Body of pancreas (tissue), 4 donors: Measurements from ENCODE around the gene MATN1. TPM values are rescaled to one million over a fixed set of nuclear protein-coding genes. Genes with fewer than 3 reads are reported as not detected.

Source experiments
- ATAC-seq: fragments of 150-250 bp; one replicate; pipeline ENCODE4 v1.9.1; 2016
- DNase-seq, 4 donors: peaks; one replicate each; pipeline ENCODE4 v3.0.0-alpha.2; 2019
- H3K27ac ChIP-seq, 4 donors: fragments of 200-600 bp; sonication (generic); 1 replicate in 3 of 4; 2 replicates in 1 of 4; pipeline versions ENCODE4 v1.5.1 to v1.6.1; 2016 to 2019; ENCODE audit warnings: mild to moderate bottlenecking in 1 of 4, mixed read lengths in 1 of 4, moderate library complexity in 1 of 4
- H3K27me3 ChIP-seq, 2 donors: fragments of 200-600 bp; sonication (generic); one replicate each; pipeline ENCODE4 v1.6.0; 2016; ENCODE audit warnings: mild to moderate bottlenecking in 1 of 2
- H3K36me3 ChIP-seq, 2 donors: fragments of 200-600 bp; sonication (generic); replicated peaks in 1 of 2; 2 replicates each; pipeline ENCODE4 v1.5.1; 2016; ENCODE audit warnings: low read depth in 2 of 2; ENCODE audit not compliant: insufficient read depth in 1 of 2
- H3K4me1 ChIP-seq: fragments of 200-600 bp; sonication (generic); one replicate; pipeline ENCODE4 v1.6.0; 2016
- H3K4me3 ChIP-seq, 2 donors: fragments of 200-600 bp; sonication (generic); 1 replicate in 1 of 2; 2 replicates in 1 of 2; pipeline ENCODE4 v1.5.1; 2016 to 2019
- H3K9me3 ChIP-seq, 3 donors: fragments of 200-600 bp; sonication (generic); 1 replicate in 2 of 3; 2 replicates in 1 of 3; pipeline ENCODE4 v1.5.1; 2016
- POLR2A ChIP-seq, 3 donors: fragments of 450-650 bp; IDR thresholded peaks; one replicate each; pipeline ENCODE4 v1.6.1; 2016; ENCODE audit warnings: antibody characterized with exemption in 3 of 3, mild to moderate bottlenecking in 2 of 3
- WGBS, 2 donors: methylation state at CpG; one replicate each; pipeline ENCODE4 v1.1.5; 2017; 5-methylcytosine and 5-hydroxymethylcytosine counted together
- intact Hi-C: fragments of 100-400 bp; cut with DNase I; formaldehyde crosslinking; loops from one replicate; pipeline ENCODE4 v1.15.1; 2023
- total RNA-seq, 2 donors: library from RNA; depleted of rRNA; stranded (reverse); fragments of >200 nt; gene quantifications; one replicate each; pipeline ENCODE4 v1.1.0, GENCODE V29; 2016
- TF ChIP-seq, protein P1 (sequence below), 7 experiments: fragments of 450-650 bp in 4 of 7; fragments of 200-600 bp in 3 of 7; sonication (generic) in 3 of 7; IDR thresholded peaks; one replicate each; pipeline ENCODE4 v1.5.1; 2016 to 2019; ENCODE audit warnings: antibody characterized with exemption in 7 of 7

Gene MATN1
- total RNA-seq, 2 donors from 2014 or later: 0.33 TPM; not detected in 1

DNA sequence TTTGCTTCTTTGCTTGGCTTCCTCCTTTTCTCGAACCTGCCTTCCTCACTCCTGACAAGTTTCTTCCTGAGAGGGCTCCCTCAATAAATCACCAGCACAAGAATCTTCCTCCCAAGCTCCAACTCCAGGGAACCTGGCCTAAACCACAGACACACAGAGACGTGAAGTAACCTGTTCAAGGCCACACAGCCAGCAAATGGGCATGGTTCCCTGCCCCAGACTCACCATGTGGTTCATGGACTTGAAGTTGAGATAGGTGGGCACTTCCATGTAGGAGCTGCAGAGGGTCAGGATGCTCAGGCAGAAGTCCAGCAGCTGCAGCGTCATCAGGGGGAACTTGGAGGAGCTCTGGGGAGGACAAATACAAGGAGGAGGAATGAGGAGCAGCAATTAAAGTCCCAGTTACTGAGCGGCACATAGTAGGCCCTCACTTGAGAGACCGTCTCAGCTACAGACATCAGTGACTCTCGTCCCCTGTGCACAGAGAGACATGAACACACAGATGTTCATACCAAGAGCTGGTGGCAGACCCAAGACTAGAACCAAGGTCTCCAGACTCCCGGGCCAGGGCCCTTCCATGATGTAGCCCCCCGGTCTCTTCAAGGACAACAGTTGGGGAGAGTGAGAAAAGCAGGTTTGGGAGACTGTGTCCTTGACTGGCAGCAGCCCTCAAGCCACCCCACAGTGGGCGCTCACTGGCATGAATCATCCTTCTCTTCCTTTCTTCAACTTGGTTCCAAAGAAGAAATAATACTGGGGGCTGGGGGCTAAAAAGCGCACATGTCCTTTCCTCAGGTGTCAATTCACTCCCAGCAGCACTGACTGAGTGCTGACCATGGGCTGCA is 15.6 kb upstream of the MATN1 start:
- no peak for DNase-seq
- TF ChIP-seq POLR2A (IDR thresholded peaks at IDR 0.05): no peak
- TF ChIP-seq, protein P1, sequence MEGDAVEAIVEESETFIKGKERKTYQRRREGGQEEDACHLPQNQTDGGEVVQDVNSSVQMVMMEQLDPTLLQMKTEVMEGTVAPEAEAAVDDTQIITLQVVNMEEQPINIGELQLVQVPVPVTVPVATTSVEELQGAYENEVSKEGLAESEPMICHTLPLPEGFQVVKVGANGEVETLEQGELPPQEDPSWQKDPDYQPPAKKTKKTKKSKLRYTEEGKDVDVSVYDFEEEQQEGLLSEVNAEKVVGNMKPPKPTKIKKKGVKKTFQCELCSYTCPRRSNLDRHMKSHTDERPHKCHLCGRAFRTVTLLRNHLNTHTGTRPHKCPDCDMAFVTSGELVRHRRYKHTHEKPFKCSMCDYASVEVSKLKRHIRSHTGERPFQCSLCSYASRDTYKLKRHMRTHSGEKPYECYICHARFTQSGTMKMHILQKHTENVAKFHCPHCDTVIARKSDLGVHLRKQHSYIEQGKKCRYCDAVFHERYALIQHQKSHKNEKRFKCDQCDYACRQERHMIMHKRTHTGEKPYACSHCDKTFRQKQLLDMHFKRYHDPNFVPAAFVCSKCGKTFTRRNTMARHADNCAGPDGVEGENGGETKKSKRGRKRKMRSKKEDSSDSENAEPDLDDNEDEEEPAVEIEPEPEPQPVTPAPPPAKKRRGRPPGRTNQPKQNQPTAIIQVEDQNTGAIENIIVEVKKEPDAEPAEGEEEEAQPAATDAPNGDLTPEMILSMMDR (IDR thresholded peaks at IDR 0.05): no peak
- Histone ChIP-seq H3K4me3 (no peak overlapping the region), H3K4me1 (no peaks in the 10 kb centered on the region), H3K9me3 (no peaks in the 10 kb centered on the region), H3K27me3 (no peaks in the 10 kb centered on the region), H3K27ac (no peak overlapping the region), H3K36me3 (no peaks in the 10 kb centered on the region)
- ATAC-seq: no peak
- WGBS, 2 donors: 70 to 71% methylated on average over 8 to 10 of the region's 10 CpGs
- intact Hi-C loops: no loop called here

DNA sequence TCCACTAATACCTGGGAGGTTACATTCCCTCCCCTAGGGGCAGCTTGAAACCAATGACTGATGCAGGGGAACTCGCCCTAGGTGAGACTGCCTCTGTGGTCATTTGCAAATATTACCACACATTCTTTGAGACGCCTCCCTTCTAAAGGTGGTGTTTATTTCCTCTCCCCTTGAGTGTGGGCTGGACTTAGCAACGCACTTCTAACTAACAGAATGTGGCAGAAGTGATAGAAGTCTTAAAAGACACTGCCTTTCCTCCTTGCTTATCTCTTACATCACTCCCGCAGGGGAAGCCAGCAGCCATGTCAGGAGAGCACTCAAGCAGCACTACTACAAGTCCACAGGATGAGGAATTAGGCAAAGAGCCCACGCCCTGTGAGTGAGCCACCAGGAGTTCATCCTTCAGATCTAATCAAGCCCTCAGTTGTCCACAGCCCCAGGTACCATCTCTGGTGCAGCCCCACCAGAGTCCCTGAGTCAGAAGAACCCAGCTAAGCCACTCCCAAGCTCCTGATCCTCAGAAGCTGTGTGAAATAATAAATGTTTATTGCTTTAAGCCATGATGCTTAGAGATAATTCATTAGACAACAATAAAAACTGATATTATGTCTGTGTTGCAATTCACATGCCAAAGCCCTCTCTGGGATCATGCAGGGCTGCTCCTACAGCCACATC is 14.8 kb upstream of the MATN1 start:
- 63 to 91% methylated on average over 4 to 5 of the region's 5 CpGs for WGBS, 2 donors
- intact Hi-C loops: no loop called here
- H3K27ac ChIP-seq: no peak overlapping the region
- no peak for DNase-seq
- TF ChIP-seq POLR2A (IDR thresholded peaks at IDR 0.05): no peak
- TF ChIP-seq, protein P1 (IDR thresholded peaks at IDR 0.05): no peak
- no peaks in the 10 kb centered on the region for H3K4me1 ChIP-seq
- no peak for ATAC-seq
- no peaks in the 10 kb centered on the region for H3K9me3 ChIP-seq
- H3K27me3 ChIP-seq: no peaks in the 10 kb centered on the region
- no peaks in the 10 kb centered on the region for H3K36me3 ChIP-seq
- H3K4me3 ChIP-seq: no peak overlapping the region

DNA sequence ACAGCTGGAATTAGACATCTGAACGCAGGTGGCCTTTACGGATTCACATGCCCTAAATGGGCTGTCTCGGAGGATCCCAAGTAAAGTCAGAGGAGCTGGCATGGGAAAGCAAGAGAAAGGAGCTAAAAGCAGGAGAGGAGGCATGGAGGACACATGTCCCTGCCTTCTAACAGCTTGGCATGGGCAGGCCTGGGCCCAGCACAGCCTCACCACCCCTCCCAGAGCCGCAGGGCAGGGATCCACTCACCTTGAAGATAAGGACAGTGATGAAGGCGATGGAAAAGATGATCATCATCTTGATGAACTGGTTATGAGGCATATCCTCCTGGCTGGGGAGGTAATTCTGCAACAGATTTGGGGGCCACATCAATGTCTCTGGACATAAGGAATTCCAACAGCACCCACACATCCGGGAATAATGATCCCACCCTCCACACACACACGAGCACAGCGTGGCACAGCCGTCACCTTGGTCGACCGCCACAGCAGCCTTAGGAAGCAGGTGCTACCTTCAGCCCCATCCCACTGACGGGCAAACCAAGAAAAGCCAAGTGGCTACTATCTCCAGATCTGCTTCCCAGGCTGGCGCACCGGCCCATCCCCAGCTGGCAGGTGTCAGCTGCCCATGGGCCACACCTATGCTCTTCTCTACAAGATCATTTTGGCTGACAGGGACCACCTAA is 14.1 kb upstream of the MATN1 start:
- no peaks in the 10 kb centered on the region for H3K4me1 ChIP-seq
- TF ChIP-seq POLR2A (IDR thresholded peaks at IDR 0.05): no peak
- TF ChIP-seq, protein P1 (IDR thresholded peaks at IDR 0.05): no peak
- no peaks in the 10 kb centered on the region for H3K9me3 ChIP-seq
- H3K36me3 ChIP-seq: no peaks in the 10 kb centered on the region
- no peak overlapping the region for H3K4me3 ChIP-seq
- no peaks in the 10 kb centered on the region for H3K27me3 ChIP-seq
- intact Hi-C loops: no loop called here
- ATAC-seq (no peak), DNase-seq (no peak)
- WGBS, 2 donors: 77 to 88% methylated on average over 8 to 14 of the region's 14 CpGs
- no peak overlapping the region for H3K27ac ChIP-seq

DNA sequence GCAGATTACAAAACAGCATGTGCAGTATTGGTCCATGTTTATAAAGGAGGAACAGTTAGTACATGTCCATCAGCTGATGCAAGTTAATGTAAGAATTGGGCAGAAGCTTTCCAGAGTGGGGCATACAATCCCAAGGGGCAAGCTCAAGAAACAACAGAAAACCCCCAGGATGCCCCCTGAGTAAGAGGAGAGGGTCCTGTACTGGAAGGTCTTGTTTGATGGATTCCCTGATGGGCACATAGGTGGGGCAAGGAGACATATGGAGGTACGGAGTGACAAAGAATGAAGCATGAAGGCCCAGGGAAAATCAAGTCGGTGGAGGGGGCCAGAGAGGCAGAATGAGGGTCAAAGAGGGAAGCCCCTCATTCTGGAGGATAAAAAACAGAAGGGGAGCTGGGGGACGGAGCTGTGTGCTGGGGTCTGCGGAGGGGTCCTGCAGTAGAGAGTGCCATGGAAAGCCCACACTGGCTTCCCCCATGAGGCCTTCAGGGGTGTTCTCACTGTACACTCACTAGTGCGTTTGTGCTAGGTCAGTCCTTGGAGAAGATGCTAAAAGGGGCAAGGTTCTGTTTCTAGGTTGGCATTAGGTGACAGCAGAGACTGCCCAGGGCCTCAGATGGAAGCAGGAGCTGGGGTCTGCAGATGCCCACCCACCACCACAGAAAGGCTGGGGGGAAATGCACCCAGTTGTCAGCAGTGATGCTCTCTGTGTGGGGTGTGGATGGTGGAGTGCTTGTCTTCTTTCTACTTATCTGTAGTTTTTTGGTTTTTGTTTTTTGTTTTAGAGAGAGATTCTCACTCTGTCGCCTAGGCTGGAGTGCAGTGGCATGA is 12.5 kb upstream of the MATN1 start:
- Histone ChIP-seq H3K27ac (no peak overlapping the region), H3K36me3 (no peaks in the 10 kb centered on the region)
- no peak for ATAC-seq

More for the DNA sequence above, 12.5 kb upstream of the MATN1 start:
- TF ChIP-seq, protein P1 (IDR thresholded peaks at IDR 0.05): no peak
- no peak for TF ChIP-seq POLR2A (IDR thresholded peaks at IDR 0.05)
- no peak for DNase-seq
- Histone ChIP-seq H3K4me1 (no peaks in the 10 kb centered on the region), H3K9me3 (no peaks in the 10 kb centered on the region), H3K27me3 (no peaks in the 10 kb centered on the region), H3K4me3 (no peak overlapping the region)
- intact Hi-C loops: no loop called here
- 83% methylated on average over 5 to 6 of the region's 6 CpGs for WGBS, 2 donors
